Choroid plexus epithelial cell (primary cell): ENCODE results near the gene SDF4.

Experiments
- DNase-seq: peaks from one replicate; pipeline ENCODE4 v3.0.0-alpha.2; 2010; ENCODE audit warnings: low read depth
- H3K4me3 ChIP-seq: 2 replicates; pipeline ENCODE4 v1.5.1; 2011; ENCODE audit warnings: low read depth, mild to moderate bottlenecking, control low read depth, low read length, moderate library complexity
- CTCF ChIP-seq: conservative IDR thresholded peaks from 2 replicates; pipeline ENCODE4 v1.5.1; 2011; ENCODE audit warnings: low read depth, mild to moderate bottlenecking, control low read depth, inconsistent platforms, low read length, moderate library complexity

Gene SDF4

GRCh38 chr1:1259951-1260600, 28.3 kb upstream of the SDF4 start:
- no peak for TF ChIP-seq CTCF
- DNase-seq = no peak
- H3K4me3 ChIP-seq = no peak overlapping the region

GRCh38 chr1:1259540-1259939, 27.7 kb upstream of the SDF4 start:
- DNase-seq = no peak
- TF ChIP-seq CTCF = no peak
- no peak overlapping the region for H3K4me3 ChIP-seq

- H3K4me3 ChIP-seq = no peak overlapping the region
- no peak for TF ChIP-seq CTCF
- no peak for DNase-seq
These were observed 27.3 kb upstream of the SDF4 start for GRCh38 chr1:1259119-1259488.

GRCh38 chr1:1256956-1257871, 25.4 kb upstream of the SDF4 start:
- peak; percentile 18 for DNase-seq
- no peak for TF ChIP-seq CTCF
- no peak overlapping the region for H3K4me3 ChIP-seq

GRCh38 chr1:1255611-1256010, 23.8 kb upstream of the SDF4 start:
- no peak for TF ChIP-seq CTCF
- no peak overlapping the region for H3K4me3 ChIP-seq
- no peak for DNase-seq

- no peak overlapping the region for H3K4me3 ChIP-seq
- DNase-seq = no peak
- TF ChIP-seq CTCF = no peak
These were observed 23.3 kb upstream of the SDF4 start for GRCh38 chr1:1255078-1255477.

GRCh38 chr1:1254667-1254998, 22.8 kb upstream of the SDF4 start:
- no peak overlapping the region for H3K4me3 ChIP-seq
- no peak for DNase-seq
- no peak for TF ChIP-seq CTCF
